ENCODE results near the gene SFXN3.

SFXN3 gene

GRCh38 chr10:101072923-101073322, 41.9 kb downstream of the SFXN3 start:
- DNase-seq (ENCODE audit: low read depth in 2 of 2) = no peak

- DNase-seq (ENCODE audit: low read depth in 2 of 2) = no peak
Measured at GRCh38 chr10:101073631-101074030, 42.6 kb downstream of the SFXN3 start.

GRCh38 chr10:101075775-101076174, 44.7 kb downstream of the SFXN3 start:
- DNase-seq (ENCODE audit: low read depth in 2 of 2) = no peak

- DNase-seq (ENCODE audit: low read depth in 2 of 2) = no peak
Measured at GRCh38 chr10:101076630-101077029, 45.6 kb downstream of the SFXN3 start.

GRCh38 chr10:101079874-101080273, 48.8 kb downstream of the SFXN3 start:
- no peak for DNase-seq (ENCODE audit: low read depth in 2 of 2)

- no peak for DNase-seq (ENCODE audit: low read depth in 2 of 2)
Measured at GRCh38 chr10:101080933-101081931, 50.2 kb downstream of the SFXN3 start.

- DNase-seq (ENCODE audit: low read depth in 2 of 2) = no peak
Measured at GRCh38 chr10:101085846-101086245, 54.8 kb downstream of the SFXN3 start.

GRCh38 chr10:101087376-101087775, 56.3 kb downstream of the SFXN3 start:
- DNase-seq (ENCODE audit: low read depth in 2 of 2) = no peak

GRCh38 chr10:101087965-101088364, 56.9 kb downstream of the SFXN3 start:
- DNase-seq (ENCODE audit: low read depth in 2 of 2) = no peak

GRCh38 chr10:101089520-101090299, 58.7 kb downstream of the SFXN3 start:
- DNase-seq (ENCODE audit: low read depth in 2 of 2) = no peak

- DNase-seq (ENCODE audit: low read depth in 2 of 2) = no peak
Measured at GRCh38 chr10:101090597-101090996, 59.6 kb downstream of the SFXN3 start.

All from stimulated activated CD8-positive, alpha-beta memory T cell treated with anti-CD3 and anti-CD28 coated beads, Interleukin-2, amount 100 ng/mL, for 1 hour (primary cell).